Renal cortical epithelial cell (primary cell): Measurements from ENCODE around the gene TOMT. TPM values are rescaled to one million over a fixed set of nuclear protein-coding genes. Genes with fewer than 3 reads are reported as not detected.

Source experiments
- total RNA-seq: library from RNA; depleted of rRNA; stranded (reverse); fragments of >200 nt; gene quantifications from 2 replicates; pipeline ENCODE4 v1.2.3, GENCODE V29; 2014

Gene TOMT
- total RNA-seq, 1 donor from 2014 or later = not detected

Other genes starting within 250 kb of the TOMT start
- gene DEFB131B, start 227.5 kb upstream of the TOMT start, total RNA-seq = not detected in 2 replicates
- gene XNDC1N, start 177.3 kb upstream of the TOMT start, total RNA-seq = 8.5 and 10.5 TPM in 2 replicates
- 44.1 and 84.4 TPM in 2 replicates for gene RNF121, start 176.9 kb upstream of the TOMT start, total RNA-seq
- gene IL18BP, start 107.0 kb upstream of the TOMT start, total RNA-seq = 1.6 and 4.8 TPM in 2 replicates
- gene NUMA1, start 25.4 kb upstream of the TOMT start, total RNA-seq = 123 and 183 TPM in 2 replicates
- gene LRRC51, start 25.1 kb upstream of the TOMT start, total RNA-seq = 6.8 and 11.7 TPM in 2 replicates
- 77.4 and 82.0 TPM in 2 replicates for gene LAMTOR1, start 2.6 kb upstream of the TOMT start, total RNA-seq
- gene ANAPC15, start 6.8 kb downstream of the TOMT start, total RNA-seq = 17.2 and 21.5 TPM in 2 replicates
- 1.9 and 7.6 TPM in 2 replicates for gene FOLR3, start 29.8 kb downstream of the TOMT start, total RNA-seq
- gene FOLR1, start 86.2 kb downstream of the TOMT start, total RNA-seq = 23.3 and 108 TPM in 2 replicates
- not detected in 2 replicates for gene FOLR2, start 110.9 kb downstream of the TOMT start, total RNA-seq
- gene INPPL1, start 118.8 kb downstream of the TOMT start, total RNA-seq = 66.3 and 96.6 TPM in 2 replicates
- not detected in 2 replicates for gene PHOX2A, start 138.3 kb downstream of the TOMT start, total RNA-seq